GM12878 (cell line): ENCODE measurements around the gene PDX1. TPM values are rescaled to one million over a fixed set of nuclear protein-coding genes. Genes with fewer than 3 reads are reported as not detected.

Experiments used
- ATAC-seq: fragments of 200-7000 bp; cut with Tn5 transposase; 3 replicates; pipeline ENCODE4 v1.9.1; 2020; ENCODE audit warnings: mild to moderate bottlenecking, moderate library complexity
- BruUV-seq: library from RNA; stranded (reverse); fragments of 400-500 nt; replicated peaks from 2 replicates; lab custom pipeline; 2021; lab: Mats Ljungman, UMichigan
- CTCF ChIA-PET: fragments of 300-600 bp; sonication (Branson Sonifier 250); formaldehyde crosslinking; extraction: SDS; loops from one replicate; lab custom pipeline; 2021; ENCODE audit warnings: inconsistent platforms; lab: Yijun Ruan, JAX
- POLR2A ChIA-PET: fragments of 350-600 bp; formaldehyde crosslinking; extraction: SDS; loops from one replicate; lab custom pipeline; 2021; ENCODE audit warnings: inconsistent platforms; lab: Charles Lee
- RAD21 ChIA-PET: fragments of 300-600 bp; sonication (Branson Sonifier 250); formaldehyde crosslinking; loops from one replicate; lab custom pipeline; 2023; ENCODE audit warnings: antibody characterized with exemption; ENCODE audit not compliant: unreplicated experiment; lab: Charles Lee
- SMC1A ChIA-PET: fragments of 300-600 bp; sonication (Branson Sonifier 250); formaldehyde crosslinking; loops from one replicate; lab custom pipeline; 2023; ENCODE audit not compliant: unreplicated experiment, uncharacterized antibody; lab: Charles Lee
- DNase-seq: peaks from one replicate; pipeline ENCODE4 v3.0.0-alpha.2; 2011; ENCODE audit warnings: low read depth, low spot score
- FAIRE-seq: peaks from 3 replicates; lab custom pipeline; 2011; peaks lifted over from hg19 to GRCh38; lab: Jason Lieb, UNC
- H2AFZ ChIP-seq: 2 replicates; pipeline ENCODE4 v1.6.0; 2011; ENCODE audit warnings: low read depth, low read length, control low read depth; ENCODE audit not compliant: control insufficient read depth
- H3K27ac ChIP-seq: 2 replicates; pipeline ENCODE4 v1.5.1; 2011; ENCODE audit warnings: control low read depth; ENCODE audit not compliant: control insufficient read depth, insufficient read depth
- H3K27me3 ChIP-seq, 2 experiments: replicated peaks in 1 of 2; 2 replicates each; pipeline versions ENCODE4 v1.6.0 to v1.6.1; 2011; ENCODE audit warnings: low read length in 1 of 2; ENCODE audit not compliant: control insufficient read depth in 2 of 2, insufficient read depth in 2 of 2
- H3K36me3 ChIP-seq, 2 experiments: 2 replicates each; pipeline ENCODE4 v1.5.1; 2011; ENCODE audit warnings: low read length in 1 of 2; ENCODE audit not compliant: control insufficient read depth in 2 of 2, insufficient read depth in 2 of 2
- H3K4me1 ChIP-seq: 2 replicates; pipeline ENCODE4 v1.6.1; 2011; ENCODE audit warnings: mild to moderate bottlenecking, low read length, moderate library complexity, mixed read lengths; ENCODE audit not compliant: control insufficient read depth, insufficient read depth
- H3K4me2 ChIP-seq: 2 replicates; pipeline ENCODE4 v1.6.0; 2011; ENCODE audit warnings: control low read depth; ENCODE audit not compliant: control insufficient read depth, insufficient read depth
- H3K4me3 ChIP-seq: fragments of 200-600 bp; sonication (generic); 2 replicates; pipeline ENCODE4 v1.5.1; 2016
- H3K79me2 ChIP-seq: 2 replicates; pipeline ENCODE4 v1.6.0; 2011; ENCODE audit warnings: low read length; ENCODE audit not compliant: control insufficient read depth, insufficient read depth
- H3K9ac ChIP-seq: 2 replicates; pipeline ENCODE4 v1.8.0; 2011; ENCODE audit warnings: low read length, control low read depth, mixed read lengths; ENCODE audit not compliant: control insufficient read depth, insufficient read depth
- H3K9me3 ChIP-seq: replicated peaks from 3 replicates; pipeline ENCODE4 v1.5.1; 2011; ENCODE audit warnings: mild to moderate bottlenecking, low read length; ENCODE audit not compliant: control insufficient read depth, insufficient read depth
- H4K20me1 ChIP-seq: 2 replicates; pipeline ENCODE4 v1.6.0; 2011; ENCODE audit not compliant: control insufficient read depth, insufficient read depth
- BCL3 ChIP-seq: IDR thresholded peaks from 2 replicates; pipeline ENCODE4 v1.6.1; 2011; ENCODE audit warnings: borderline replicate concordance, low read depth, mild to moderate bottlenecking, moderate library complexity, low read length; ENCODE audit not compliant: insufficient read depth, poor library complexity, severe bottlenecking
- CUX1 ChIP-seq: IDR thresholded peaks from 2 replicates; pipeline ENCODE4 v1.6.1; 2012; ENCODE audit warnings: improper control_type of control experiment, low read depth, low read length; ENCODE audit not compliant: insufficient replicate concordance
- HDAC6 ChIP-seq: fragments of 200-600 bp; sonication (generic); IDR thresholded peaks from one replicate; pipeline ENCODE4 v1.8.0; 2017; ENCODE audit warnings: antibody characterized with exemption; ENCODE audit not compliant: unreplicated experiment
- IKZF2 ChIP-seq, 2 experiments: fragments of 450-650 bp; IDR thresholded peaks; 2 replicates each; pipeline ENCODE4 v1.6.1; 2017; ENCODE audit warnings: mild to moderate bottlenecking in 2 of 2, moderate library complexity in 2 of 2
- IRF3 ChIP-seq: fragments of 450-650 bp; IDR thresholded peaks from 2 replicates; pipeline ENCODE4 v1.6.1; 2014; ENCODE audit warnings: mild to moderate bottlenecking
- LARP7 ChIP-seq: fragments of 450-650 bp; IDR thresholded peaks from 2 replicates; pipeline ENCODE4 v1.6.1; 2017; ENCODE audit warnings: mild to moderate bottlenecking
- NR2F1 ChIP-seq: fragments of 450-650 bp; conservative IDR thresholded peaks from 2 replicates; pipeline ENCODE4 v1.6.1; 2017; ENCODE audit warnings: mild to moderate bottlenecking
- PBX3 ChIP-seq: IDR thresholded peaks from 2 replicates; pipeline ENCODE4 v1.6.1; 2011; ENCODE audit warnings: mild to moderate bottlenecking, low read depth, low read length, moderate library complexity; ENCODE audit not compliant: insufficient replicate concordance
- RB1 ChIP-seq: fragments of 450-650 bp; formaldehyde crosslinking; IDR thresholded peaks from 2 replicates; pipeline ENCODE4 v1.6.1; 2017; ENCODE audit warnings: mild to moderate bottlenecking, borderline replicate concordance
- RFX5 ChIP-seq: IDR thresholded peaks from 2 replicates; pipeline ENCODE4 v1.6.1; 2011; ENCODE audit warnings: low read depth, low read length, improper control_type of control experiment
- SIN3A ChIP-seq: IDR thresholded peaks from 2 replicates; pipeline ENCODE4 v1.6.1; 2012; ENCODE audit warnings: low read depth, low read length, improper control_type of control experiment
- SMARCA5 ChIP-seq: fragments of 450-650 bp; IDR thresholded peaks from 2 replicates; pipeline ENCODE4 v1.6.1; 2017; ENCODE audit warnings: mild to moderate bottlenecking
- ZNF207 ChIP-seq: fragments of 450-650 bp; IDR thresholded peaks from 2 replicates; pipeline ENCODE4 v1.6.1; 2014; ENCODE audit warnings: antibody characterized with exemption, mild to moderate bottlenecking, borderline replicate concordance
- WGBS: methylation state at CpG from one replicate; pipeline ENCODE4 v1.1.6; 2016; ENCODE audit warnings: low lambda C conversion rate; ENCODE audit not compliant: insufficient replicate concordance, insufficient coverage; ENCODE audit errors: missing lambda C conversion rate; 5-methylcytosine and 5-hydroxymethylcytosine counted together
- in situ Hi-C: fragments of 300-500 bp; cut with MboI; formaldehyde crosslinking; loops from 9 replicates; pipeline ENCODE4 v1.14.3; 2018; ENCODE audit warnings: mixed read lengths
- intact Hi-C: fragments of 100-400 bp; cut with micrococcal nuclease; formaldehyde crosslinking; loops from one replicate; pipeline ENCODE4 v1.14.2; 2022; ENCODE audit not compliant: unreplicated experiment
- polyA plus RNA-seq, 11 experiments: library from polyadenylated mRNA; depleted of rRNA in 4 of 11; unstranded in 6 of 11; stranded (reverse) in 5 of 11; fragments of >200 nt; fragmentation: Nextera tagmentation in 4 of 11; fragmentation: Illumina TruSeq in 1 of 11; extraction: Ambion mirVana in 4 of 11; extraction: Trizol in 1 of 11; gene quantifications; 1 replicate in 1 of 11; 2 replicates in 10 of 11; pipeline versions ENCODE4 v1.2.1 to v1.2.3, GENCODE V29; 2011 to 2016; ENCODE audit warnings: inconsistent platforms in 2 of 11, missing spikeins in 2 of 11, low read depth in 1 of 11
- total RNA-seq, 4 experiments: library from RNA; depleted of rRNA in 3 of 4; stranded (reverse); fragments of >200 nt in 3 of 4; fragmentation: Illumina TruSeq in 1 of 4; extraction: Trizol in 1 of 4; gene quantifications; 2 replicates each; pipeline versions ENCODE4 v1.2.1 to v1.2.3, GENCODE V29; 2013 to 2021

The PDX1 gene
- total and polyA plus RNA-seq, 10 of the 15 experiments (the other 5 are each of a cell fraction or from before 2014, with no cell fraction given): 0.02 to 0.03 TPM; not detected in 8

GRCh38 chr13:27953676-27954405 is 34.0 kb downstream of the PDX1 start:
- ChIA-PET POLR2A (interaction anchor here (1.3 kb wide), 1 partner anchor 123 kb away, joined by 7 read pairs; no protein-coding TSS in a partner anchor), RAD21 (interaction anchor here (0.7 to 5.8 kb wide), 17 partner anchors 8 to 968 kb away, joined by 3 to 163 read pairs (median 6); partner anchors contain the start of gene PDX1), CTCF (interaction anchor here (0.5 to 14.0 kb wide), 41 partner anchors 9 to 917 kb away, joined by 3 to 360 read pairs (median 5); no protein-coding TSS in a partner anchor), SMC1A (interaction anchor here (0.6 to 6.4 kb wide), 13 partner anchors 9 to 1733 kb away, joined by 3 to 112 read pairs (median 4); partner anchors contain the start of gene PDX1)
- WGBS: 8% methylated on average over 65 of the region's 71 CpGs
- Histone ChIP-seq H4K20me1 (no peaks in the 10 kb centered on the region), H2AFZ (peak overlapping the region; percentile 72), H3K27me3 (peaks cover 9 to 10% of the 10 kb centered on the region in 2 experiments), H3K9me3 (no peaks in the 10 kb centered on the region), H3K4me2 (peak overlapping the region; percentile 77), H3K4me3 (peak overlapping the region; percentile 43; the same call in 1 of the 2 replicates), H3K27ac (no peak overlapping the region), H3K9ac (peak overlapping the region; percentile 22; the same call in 1 of the 2 replicates), H3K79me2 (no peaks in the 10 kb centered on the region), H3K36me3 (no peaks in the 10 kb centered on the region), H3K4me1 (peaks cover 9% of the 10 kb centered on the region)
- no TSS peak for BruUV-seq
- ATAC-seq: peak; percentile 99
- DNase-seq: no peak
- in situ Hi-C loops: no loop called here
- no peak for FAIRE-seq
- intact Hi-C loops: loop anchor here (1.0 to 2.0 kb wide), 2 partner anchors 85 to 124 kb away; no protein-coding TSS in a partner anchor
- TF ChIP-seq PBX3 (no peak), SIN3A (no peak), ZNF207 (peak; percentile 54; the same call in 1 of the 2 replicates), IKZF2 (IDR thresholded peaks at IDR 0.05) (0 out of 4 replicates have a peak, but pooled peaks of 1 of the 2 experiments have one; percentile 4), RFX5 (no peak), IRF3 (no peak), SMARCA5 (peak; percentile 93), BCL3 (no peak), HDAC6 (no peak), NR2F1 (peak; percentile 33; the same call in 1 of the 2 replicates), LARP7 (peak; percentile 66; the same call in 1 of the 2 replicates), RB1 (peak; percentile 34; the same call in 1 of the 2 replicates), CUX1 (no peak)
